Breast epithelium (tissue), 3 donors: ENCODE data around the gene SLC6A12.

ENCODE experiments used
- POLR2A ChIP-seq: fragments of 450-650 bp; IDR thresholded peaks from one replicate; pipeline ENCODE4 v1.6.1; 2016; ENCODE audit warnings: antibody characterized with exemption, mild to moderate bottlenecking, moderate library complexity
- POLR2AphosphoS5 ChIP-seq, 3 donors: sonication (generic); formaldehyde crosslinking; IDR thresholded peaks; one replicate each; pipeline ENCODE4 v1.6.1; 2017; ENCODE audit warnings: antibody characterized with exemption in 3 of 3
- TF ChIP-seq, protein P1 (sequence below), 3 donors: fragments of 450-650 bp; IDR thresholded peaks; one replicate each; pipeline ENCODE4 v1.5.1; 2016 to 2017; ENCODE audit warnings: antibody characterized with exemption in 3 of 3, mild to moderate bottlenecking in 3 of 3, moderate library complexity in 3 of 3

DNA sequence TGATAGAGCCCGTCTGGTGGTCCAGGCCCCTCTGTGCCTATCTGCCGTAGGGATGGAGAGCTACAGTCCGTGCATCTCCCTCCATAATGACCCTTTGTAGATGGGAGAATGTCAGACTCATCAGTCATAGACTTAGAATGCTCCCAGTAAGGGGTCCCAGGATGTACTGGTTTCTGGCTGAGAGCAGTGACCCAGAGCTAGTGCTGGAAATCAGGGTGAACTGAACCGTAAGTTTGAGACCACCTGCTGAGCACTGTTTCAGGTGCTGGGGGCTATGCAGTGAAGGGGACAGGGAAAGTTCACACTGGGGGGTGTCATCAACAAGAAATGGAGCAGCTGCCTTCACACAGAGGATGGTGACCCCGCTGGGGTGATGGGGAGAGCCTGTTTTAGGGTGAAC is 34.1 kb downstream of the SLC6A12 start:
- TF ChIP-seq, protein P1, sequence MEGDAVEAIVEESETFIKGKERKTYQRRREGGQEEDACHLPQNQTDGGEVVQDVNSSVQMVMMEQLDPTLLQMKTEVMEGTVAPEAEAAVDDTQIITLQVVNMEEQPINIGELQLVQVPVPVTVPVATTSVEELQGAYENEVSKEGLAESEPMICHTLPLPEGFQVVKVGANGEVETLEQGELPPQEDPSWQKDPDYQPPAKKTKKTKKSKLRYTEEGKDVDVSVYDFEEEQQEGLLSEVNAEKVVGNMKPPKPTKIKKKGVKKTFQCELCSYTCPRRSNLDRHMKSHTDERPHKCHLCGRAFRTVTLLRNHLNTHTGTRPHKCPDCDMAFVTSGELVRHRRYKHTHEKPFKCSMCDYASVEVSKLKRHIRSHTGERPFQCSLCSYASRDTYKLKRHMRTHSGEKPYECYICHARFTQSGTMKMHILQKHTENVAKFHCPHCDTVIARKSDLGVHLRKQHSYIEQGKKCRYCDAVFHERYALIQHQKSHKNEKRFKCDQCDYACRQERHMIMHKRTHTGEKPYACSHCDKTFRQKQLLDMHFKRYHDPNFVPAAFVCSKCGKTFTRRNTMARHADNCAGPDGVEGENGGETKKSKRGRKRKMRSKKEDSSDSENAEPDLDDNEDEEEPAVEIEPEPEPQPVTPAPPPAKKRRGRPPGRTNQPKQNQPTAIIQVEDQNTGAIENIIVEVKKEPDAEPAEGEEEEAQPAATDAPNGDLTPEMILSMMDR (IDR thresholded peaks at IDR 0.05) = no peak
- TF ChIP-seq POLR2AphosphoS5 (IDR thresholded peaks at IDR 0.05) = no peak
- no peak for TF ChIP-seq POLR2A
